HG02938 (cell line): Measurements from ENCODE around the gene IGF2R.
"Not testable (repeated sequence)": the region's sequence is repeated elsewhere in the genome, so short reads cannot be mapped to it uniquely, and the experiment has no call there.

ENCODE experiments used
- ATAC-seq: cut with Tn5 transposase; IDR thresholded peaks from one replicate; pipeline ENCODE4 v1.9.1; 2021; ENCODE audit warnings: mild to moderate bottlenecking, moderate library complexity; ENCODE audit not compliant: unreplicated experiment

Gene IGF2R

GRCh38 chr6:160133441-160134336 is 164.8 kb downstream of the IGF2R start:
- no peak for ATAC-seq

- ATAC-seq, result not testable (repeated sequence)
These were observed 165.5 kb downstream of the IGF2R start for GRCh38 chr6:160134337-160134751.

GRCh38 chr6:160134779-160135547 is 166.1 kb downstream of the IGF2R start:
- ATAC-seq, result no peak

- no peak for ATAC-seq
These were observed 167.2 kb downstream of the IGF2R start for GRCh38 chr6:160135907-160136655.

- no peak for ATAC-seq
These were observed 168.5 kb downstream of the IGF2R start for GRCh38 chr6:160137130-160137988.

- no peak for ATAC-seq
These were observed 169.3 kb downstream of the IGF2R start for GRCh38 chr6:160137989-160138835.

- no peak for ATAC-seq
These were observed 170.0 kb downstream of the IGF2R start for GRCh38 chr6:160138839-160139419.

- ATAC-seq, result no peak
These were observed 170.6 kb downstream of the IGF2R start for GRCh38 chr6:160139420-160139851.

GRCh38 chr6:160140493-160140892 is 171.6 kb downstream of the IGF2R start:
- not testable (repeated sequence) for ATAC-seq

- no peak for ATAC-seq
These were observed 172.3 kb downstream of the IGF2R start for GRCh38 chr6:160141001-160141726.

- ATAC-seq, result no peak
These were observed 173.3 kb downstream of the IGF2R start for GRCh38 chr6:160142115-160142715.

- ATAC-seq, result no peak
These were observed 177.7 kb downstream of the IGF2R start for GRCh38 chr6:160146454-160147145.

GRCh38 chr6:160147146-160147536 is 178.3 kb downstream of the IGF2R start:
- no peak for ATAC-seq

GRCh38 chr6:160154471-160154870 is 185.6 kb downstream of the IGF2R start:
- ATAC-seq, result no peak

GRCh38 chr6:160156842-160157241 is 188.0 kb downstream of the IGF2R start:
- ATAC-seq, result no peak

- ATAC-seq, result no peak
These were observed 191.6 kb downstream of the IGF2R start for GRCh38 chr6:160160450-160160849.
